C4-2B (cell line): Measurements from ENCODE around the gene BUB1.
"Not testable (repeated sequence)": the region's sequence is repeated elsewhere in the genome, so short reads cannot be mapped to it uniquely, and the experiment has no call there.

Experiments
- CTCF ChIP-seq: fragments of 450-650 bp; conservative IDR thresholded peaks from 2 replicates; pipeline ENCODE4 v1.5.1; 2017; ENCODE audit warnings: mild to moderate bottlenecking
- ZFX ChIP-seq: fragments of 450-650 bp; IDR thresholded peaks from 2 replicates; pipeline ENCODE4 v1.6.1; 2017

GRCh38 chr2:110627348-110627747 lies 50.5 kb downstream of the BUB1 start:
- not testable (repeated sequence) for TF ChIP-seq CTCF, ZFX
